ENCODE data around the gene PDIA2.
"Not testable (repeated sequence)": the region's sequence is repeated elsewhere in the genome, so short reads cannot be mapped to it uniquely, and the experiment has no call there.

Gene PDIA2

DNA sequence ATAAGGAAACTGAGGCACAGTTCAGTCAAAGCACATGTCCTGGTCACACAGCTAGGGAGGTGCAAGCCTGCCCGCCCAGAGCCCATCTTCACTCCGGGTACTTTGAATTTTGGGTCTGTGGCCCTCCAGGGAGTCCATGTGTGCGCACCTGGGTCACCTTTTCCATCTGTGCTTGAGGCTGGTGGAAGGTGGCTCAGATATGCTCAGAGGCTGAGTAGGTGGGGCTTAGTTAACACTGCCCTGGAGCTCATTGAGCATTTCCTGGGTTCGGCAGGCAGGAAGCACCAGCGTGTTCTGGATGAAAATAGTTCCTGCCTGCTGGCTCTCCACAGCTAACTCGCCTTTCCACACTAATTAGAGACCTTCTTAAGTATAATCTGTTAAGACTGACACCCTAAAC is 29.1 kb upstream of the PDIA2 start:
- Histone ChIP-seq H3K27me3 (ENCODE audit: insufficient read depth, low read length) (no peaks in the 10 kb centered on the region), H3K4me1 (ENCODE audit: insufficient read depth, low read length) (no peaks in the 10 kb centered on the region), H3K9me3 (ENCODE audit: insufficient read depth, low read depth, low read length) (no peaks in the 10 kb centered on the region), H3K9ac (ENCODE audit: low read depth, low read length) (no peak overlapping the region), H3K4me3 (ENCODE audit: low read length) (no peak overlapping the region), H3K36me3 (ENCODE audit: insufficient read depth, low read length) (peaks cover 36% of the 10 kb centered on the region), H3K27ac (ENCODE audit: low read depth, low read length) (no peak overlapping the region)
- WGBS: 95% methylated on average over 6 of the region's 6 CpGs

DNA sequence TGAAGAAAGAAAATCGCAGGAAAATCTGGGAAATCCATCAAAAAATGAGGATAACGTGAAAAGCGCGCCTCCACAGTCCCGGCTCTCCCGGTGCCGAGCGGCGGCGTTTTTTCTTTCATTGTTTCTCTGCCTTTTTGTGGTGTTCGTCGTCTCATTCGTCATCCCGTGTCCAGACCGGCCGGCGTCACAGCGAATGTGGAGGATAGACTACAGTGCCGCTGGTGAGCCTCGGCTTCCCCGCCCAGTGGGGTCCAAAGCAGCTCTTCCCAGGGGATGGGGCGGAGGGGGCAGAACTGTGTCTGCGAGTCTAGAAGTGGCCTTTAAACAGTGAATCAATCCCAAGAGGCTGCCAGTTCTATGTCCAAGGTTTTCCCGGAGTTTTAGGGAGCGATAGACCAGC is 28.5 kb upstream of the PDIA2 start:
- H3K9me3 ChIP-seq (ENCODE audit: insufficient read depth, low read depth, low read length): no peaks in the 10 kb centered on the region
- WGBS: 95% methylated on average over 25 of the region's 25 CpGs
- peaks cover 42% of the 10 kb centered on the region for H3K36me3 ChIP-seq (ENCODE audit: insufficient read depth, low read length)
- no peak overlapping the region for H3K9ac ChIP-seq (ENCODE audit: low read depth, low read length)
- H3K27me3 ChIP-seq (ENCODE audit: insufficient read depth, low read length): no peaks in the 10 kb centered on the region
- no peak overlapping the region for H3K4me3 ChIP-seq (ENCODE audit: low read length)
- H3K4me1 ChIP-seq (ENCODE audit: insufficient read depth, low read length): no peaks in the 10 kb centered on the region
- no peak overlapping the region for H3K27ac ChIP-seq (ENCODE audit: low read depth, low read length)

DNA sequence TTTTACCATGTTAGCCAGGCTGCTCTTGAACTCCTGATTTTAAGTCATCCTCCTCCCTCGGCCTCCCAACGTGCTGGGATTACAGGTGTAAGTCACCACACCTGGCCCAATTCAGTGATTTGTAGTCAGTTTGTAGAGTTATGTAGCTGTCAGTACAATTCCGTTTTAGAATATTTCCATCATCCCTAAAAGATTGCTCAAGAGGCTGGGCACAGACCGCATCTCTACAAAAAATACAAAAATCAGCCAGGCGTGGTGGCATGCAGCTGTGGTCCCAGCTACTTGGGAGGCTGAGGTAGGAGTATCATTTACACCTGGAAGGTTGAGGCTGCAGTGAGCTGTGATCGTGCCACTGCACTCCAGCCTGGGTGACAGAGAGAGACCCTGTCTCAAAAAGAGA is 27.8 kb upstream of the PDIA2 start:
- no peaks in the 10 kb centered on the region for H3K9me3 ChIP-seq (ENCODE audit: insufficient read depth, low read depth, low read length)
- WGBS: over 99% methylated on average over 6 of the region's 6 CpGs
- no peak overlapping the region for H3K9ac ChIP-seq (ENCODE audit: low read depth, low read length)
- H3K27ac ChIP-seq (ENCODE audit: low read depth, low read length): no peak overlapping the region
- no peaks in the 10 kb centered on the region for H3K4me1 ChIP-seq (ENCODE audit: insufficient read depth, low read length)
- peaks cover 48% of the 10 kb centered on the region for H3K36me3 ChIP-seq (ENCODE audit: insufficient read depth, low read length)
- H3K27me3 ChIP-seq (ENCODE audit: insufficient read depth, low read length): no peaks in the 10 kb centered on the region
- no peak overlapping the region for H3K4me3 ChIP-seq (ENCODE audit: low read length)

DNA sequence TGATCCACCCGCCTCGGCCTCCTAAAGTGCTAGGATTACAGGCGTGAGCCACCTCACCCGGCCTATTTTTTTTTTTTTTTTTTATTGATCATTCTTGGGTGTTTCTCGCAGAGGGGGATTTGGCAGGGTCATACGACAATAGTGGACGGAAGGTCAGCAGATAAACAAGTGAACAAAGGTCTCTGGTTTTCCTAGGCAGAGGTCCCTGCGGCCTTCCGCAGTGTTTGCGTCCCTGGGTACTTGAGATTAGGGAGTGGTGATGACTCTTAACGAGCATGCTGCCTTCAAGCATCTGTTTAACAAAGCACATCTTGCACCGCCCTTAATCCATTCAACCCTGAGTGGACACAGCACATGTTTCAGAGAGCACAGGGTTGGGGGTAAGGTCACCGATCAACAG is 24.9 kb upstream of the PDIA2 start:
- H3K4me1 ChIP-seq (ENCODE audit: insufficient read depth, low read length); H3K9ac ChIP-seq (ENCODE audit: low read depth, low read length); H3K27ac ChIP-seq (ENCODE audit: low read depth, low read length); H3K4me3 ChIP-seq (ENCODE audit: low read length); H3K9me3 ChIP-seq (ENCODE audit: insufficient read depth, low read depth, low read length); H3K27me3 ChIP-seq (ENCODE audit: insufficient read depth, low read length): not testable (repeated sequence)
- H3K36me3 ChIP-seq (ENCODE audit: insufficient read depth, low read length): peaks cover 63% of the 10 kb centered on the region
- WGBS: 92% methylated on average over 7 of the region's 13 CpGs

DNA sequence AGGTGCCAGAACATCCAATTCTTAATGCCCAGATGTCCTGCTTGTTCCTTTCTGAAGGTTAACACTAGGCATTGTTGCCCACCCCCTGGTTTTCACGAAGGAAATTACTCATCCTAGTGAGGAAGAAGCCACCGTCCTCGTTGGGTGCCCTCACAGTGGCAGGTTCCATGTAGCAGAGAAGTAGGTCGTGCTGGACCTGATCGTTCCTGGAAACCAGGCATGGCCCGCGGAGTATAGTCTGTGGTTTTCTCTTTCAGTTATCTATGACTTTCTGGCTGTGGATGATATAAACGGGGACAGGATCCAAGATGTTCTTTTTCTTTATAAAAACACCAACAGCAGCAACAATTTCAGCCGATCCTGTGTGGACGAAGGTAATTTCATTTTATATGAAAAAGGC is 23.7 kb upstream of the PDIA2 start:
- no peak overlapping the region for H3K27ac ChIP-seq (ENCODE audit: low read depth, low read length)
- H3K36me3 ChIP-seq (ENCODE audit: insufficient read depth, low read length): peaks cover 64% of the 10 kb centered on the region

DNA sequence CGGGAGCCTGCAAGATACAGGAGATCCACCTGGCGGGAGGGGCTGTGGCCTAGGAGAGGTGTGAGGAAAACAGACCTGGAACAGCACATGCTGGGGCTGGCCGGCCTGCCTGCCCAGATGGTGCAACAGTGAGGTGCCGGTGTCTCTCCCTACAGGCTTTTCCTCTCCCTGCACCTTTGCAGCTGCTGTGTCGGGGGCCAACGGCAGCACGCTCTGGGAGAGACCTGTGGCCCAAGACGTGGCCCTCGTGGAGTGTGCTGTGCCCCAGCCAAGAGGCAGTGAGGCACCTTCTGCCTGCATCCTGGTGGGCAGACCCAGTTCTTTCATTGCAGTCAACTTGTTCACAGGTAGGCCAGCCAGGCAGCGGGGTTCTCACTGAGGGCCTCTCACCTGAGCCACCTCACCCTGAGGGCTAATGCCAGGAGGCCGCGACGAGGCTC is 23.1 kb upstream of the PDIA2 start:
- no peak overlapping the region for H3K9ac ChIP-seq (ENCODE audit: low read depth, low read length)

More for the DNA sequence above, 23.7 kb upstream of the PDIA2 start:
- Histone ChIP-seq H3K27me3 (ENCODE audit: insufficient read depth, low read length) (no peaks in the 10 kb centered on the region), H3K4me1 (ENCODE audit: insufficient read depth, low read length) (no peaks in the 10 kb centered on the region), H3K4me3 (ENCODE audit: low read length) (no peak overlapping the region), H3K9me3 (ENCODE audit: insufficient read depth, low read depth, low read length) (no peaks in the 10 kb centered on the region), H3K9ac (ENCODE audit: low read depth, low read length) (no peak overlapping the region)
- 94% methylated on average over 9 of the region's 10 CpGs for WGBS

DNA sequence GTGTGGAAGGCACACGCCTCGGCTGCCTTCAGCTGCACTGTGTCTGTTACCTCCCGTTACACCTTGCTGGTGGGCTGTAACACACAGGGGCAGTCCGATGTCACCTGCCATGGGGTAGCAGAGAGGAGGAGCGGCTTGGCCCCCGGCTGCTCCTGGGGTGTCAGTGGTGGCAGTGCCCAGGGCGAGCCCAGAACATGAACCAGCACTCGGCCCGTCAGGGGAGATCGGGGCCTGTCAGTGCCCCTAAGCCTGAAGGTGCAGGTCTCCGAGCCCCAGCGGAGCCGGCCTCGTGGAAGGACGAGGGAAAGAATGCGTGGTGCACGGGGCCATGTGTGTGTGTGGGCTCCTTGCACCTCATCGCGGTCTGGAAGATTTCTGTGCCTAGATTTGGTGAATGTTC is 22.6 kb upstream of the PDIA2 start:
- WGBS: 95% methylated on average over 19 of the region's 19 CpGs
- H3K27ac ChIP-seq (ENCODE audit: low read depth, low read length): no peak overlapping the region
- H3K36me3 ChIP-seq (ENCODE audit: insufficient read depth, low read length): peaks cover 57% of the 10 kb centered on the region
- H3K9ac ChIP-seq (ENCODE audit: low read depth, low read length): no peak overlapping the region
- no peak overlapping the region for H3K4me3 ChIP-seq (ENCODE audit: low read length)
- no peaks in the 10 kb centered on the region for H3K4me1 ChIP-seq (ENCODE audit: insufficient read depth, low read length)
- H3K27me3 ChIP-seq (ENCODE audit: insufficient read depth, low read length): no peaks in the 10 kb centered on the region
- H3K9me3 ChIP-seq (ENCODE audit: insufficient read depth, low read depth, low read length): no peaks in the 10 kb centered on the region

More for the DNA sequence above, 23.1 kb upstream of the PDIA2 start:
- no peak overlapping the region for H3K27ac ChIP-seq (ENCODE audit: low read depth, low read length)
- peaks cover 59% of the 10 kb centered on the region for H3K36me3 ChIP-seq (ENCODE audit: insufficient read depth, low read length)
- H3K9me3 ChIP-seq (ENCODE audit: insufficient read depth, low read depth, low read length): no peaks in the 10 kb centered on the region
- no peaks in the 10 kb centered on the region for H3K27me3 ChIP-seq (ENCODE audit: insufficient read depth, low read length)
- no peak overlapping the region for H3K4me3 ChIP-seq (ENCODE audit: low read length)
- WGBS: 92% methylated on average over 13 of the region's 13 CpGs
- H3K4me1 ChIP-seq (ENCODE audit: insufficient read depth, low read length): no peaks in the 10 kb centered on the region

DNA sequence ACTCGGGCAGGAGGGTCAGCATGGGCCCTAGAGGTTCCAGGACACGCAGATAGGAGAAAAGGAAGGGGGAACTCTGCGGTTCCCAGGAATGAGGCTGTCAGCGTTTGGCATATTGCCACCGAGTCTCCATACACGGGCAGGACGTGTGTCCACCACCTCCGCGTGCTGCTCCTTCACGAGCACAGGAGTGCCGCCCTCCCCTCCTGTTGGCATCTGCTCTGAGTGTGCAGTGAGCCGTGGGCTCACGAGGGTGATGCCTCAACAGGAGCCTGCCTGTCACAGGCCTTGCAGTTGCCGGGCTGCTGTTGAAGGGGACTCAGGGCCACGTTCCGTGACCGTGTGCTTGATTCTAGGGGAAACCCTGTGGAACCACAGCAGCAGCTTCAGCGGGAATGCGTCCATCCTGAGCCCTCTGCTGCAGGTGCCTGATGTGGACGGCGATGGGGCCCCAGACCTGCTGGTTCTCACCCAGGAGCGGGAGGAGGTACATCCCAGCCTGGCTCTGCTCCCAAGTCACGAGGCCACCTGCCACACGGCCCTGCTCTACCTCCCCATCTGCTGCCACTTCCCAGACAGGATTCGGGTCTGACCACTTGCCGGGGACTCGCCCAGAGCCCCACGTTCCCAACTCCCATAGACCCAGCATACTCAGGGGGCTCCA is 21.8 kb upstream of the PDIA2 start:
- no peaks in the 10 kb centered on the region for H3K4me1 ChIP-seq (ENCODE audit: insufficient read depth, low read length)
- no peak overlapping the region for H3K9ac ChIP-seq (ENCODE audit: low read depth, low read length)
- H3K36me3 ChIP-seq (ENCODE audit: insufficient read depth, low read length): peaks cover 49% of the 10 kb centered on the region
- H3K4me3 ChIP-seq (ENCODE audit: low read length): no peak overlapping the region
- WGBS: 96% methylated on average over 28 of the region's 28 CpGs
- no peaks in the 10 kb centered on the region for H3K27me3 ChIP-seq (ENCODE audit: insufficient read depth, low read length)
- H3K27ac ChIP-seq (ENCODE audit: low read depth, low read length): no peak overlapping the region
- H3K9me3 ChIP-seq (ENCODE audit: insufficient read depth, low read depth, low read length): no peaks in the 10 kb centered on the region

DNA sequence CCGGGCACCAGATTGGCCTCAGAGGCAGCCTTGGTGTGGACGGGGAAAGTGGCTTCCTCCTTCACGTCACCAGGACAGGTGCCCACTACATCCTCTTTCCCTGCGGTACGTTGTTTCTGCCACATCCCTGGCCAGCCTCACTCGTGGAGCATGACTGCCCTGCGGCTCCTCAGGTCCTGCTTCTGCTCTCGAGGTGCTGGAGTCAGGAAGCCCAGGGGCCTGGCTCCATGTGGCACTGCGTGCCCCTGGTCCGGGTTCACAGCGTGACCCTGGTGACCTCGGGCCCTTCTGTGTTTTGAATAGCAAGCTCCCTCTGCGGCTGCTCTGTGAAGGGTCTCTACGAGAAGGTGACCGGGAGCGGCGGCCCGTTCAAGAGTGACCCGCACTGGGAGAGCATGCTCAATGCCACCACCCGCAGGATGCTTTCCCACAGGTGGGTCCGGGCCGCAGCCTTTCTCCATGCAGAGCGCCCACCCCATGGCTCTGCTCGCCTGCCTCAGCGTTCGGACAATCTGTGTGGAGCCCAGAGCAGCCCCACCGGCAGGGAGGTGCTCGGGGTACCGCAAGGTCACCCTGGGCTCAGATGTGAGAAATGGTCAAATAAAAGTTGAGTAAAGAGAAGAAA is 20.7 kb upstream of the PDIA2 start:
- Histone ChIP-seq H3K9ac (ENCODE audit: low read depth, low read length) (no peak overlapping the region), H3K27ac (ENCODE audit: low read depth, low read length) (no peak overlapping the region), H3K27me3 (ENCODE audit: insufficient read depth, low read length) (no peaks in the 10 kb centered on the region), H3K4me1 (ENCODE audit: insufficient read depth, low read length) (no peaks in the 10 kb centered on the region), H3K9me3 (ENCODE audit: insufficient read depth, low read depth, low read length) (no peaks in the 10 kb centered on the region), H3K4me3 (ENCODE audit: low read length) (no peak overlapping the region), H3K36me3 (ENCODE audit: insufficient read depth, low read length) (peaks cover 48% of the 10 kb centered on the region)
- WGBS: 97% methylated on average over 29 of the region's 29 CpGs

DNA sequence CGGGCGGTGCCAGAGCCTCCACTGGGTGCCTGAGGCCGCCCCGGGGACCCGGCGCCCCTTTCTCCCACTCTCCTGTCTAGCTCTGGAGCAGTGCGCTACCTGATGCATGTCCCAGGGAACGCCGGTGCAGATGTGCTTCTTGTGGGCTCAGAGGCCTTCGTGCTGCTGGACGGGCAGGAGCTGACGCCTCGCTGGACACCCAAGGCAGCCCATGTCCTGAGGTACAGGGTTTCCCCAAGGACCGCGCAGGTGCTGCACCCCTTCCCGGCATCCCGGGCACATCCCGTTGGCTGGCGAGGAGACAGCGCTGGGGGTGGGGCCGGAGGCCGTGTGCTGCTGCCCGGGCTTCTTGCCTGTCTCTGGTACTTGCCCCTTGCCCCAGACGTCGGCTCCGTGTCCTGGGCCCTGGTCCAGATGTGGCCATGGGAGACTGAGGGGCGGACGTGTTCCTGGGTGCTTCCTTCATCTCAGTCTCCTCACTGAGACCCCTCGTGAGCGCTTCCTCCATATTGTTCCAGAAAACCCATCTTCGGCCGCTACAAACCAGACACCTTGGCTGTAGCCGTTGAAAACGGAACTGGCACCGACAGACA is 19.7 kb upstream of the PDIA2 start:
- peaks cover 48% of the 10 kb centered on the region for H3K36me3 ChIP-seq (ENCODE audit: insufficient read depth, low read length)
- H3K9ac ChIP-seq (ENCODE audit: low read depth, low read length): no peak overlapping the region
- WGBS: 96% methylated on average over 35 of the region's 35 CpGs
- H3K9me3 ChIP-seq (ENCODE audit: insufficient read depth, low read depth, low read length): no peaks in the 10 kb centered on the region
- no peak overlapping the region for H3K27ac ChIP-seq (ENCODE audit: low read depth, low read length)
- H3K27me3 ChIP-seq (ENCODE audit: insufficient read depth, low read length): no peaks in the 10 kb centered on the region
- no peaks in the 10 kb centered on the region for H3K4me1 ChIP-seq (ENCODE audit: insufficient read depth, low read length)
- H3K4me3 ChIP-seq (ENCODE audit: low read length): no peak overlapping the region

DNA sequence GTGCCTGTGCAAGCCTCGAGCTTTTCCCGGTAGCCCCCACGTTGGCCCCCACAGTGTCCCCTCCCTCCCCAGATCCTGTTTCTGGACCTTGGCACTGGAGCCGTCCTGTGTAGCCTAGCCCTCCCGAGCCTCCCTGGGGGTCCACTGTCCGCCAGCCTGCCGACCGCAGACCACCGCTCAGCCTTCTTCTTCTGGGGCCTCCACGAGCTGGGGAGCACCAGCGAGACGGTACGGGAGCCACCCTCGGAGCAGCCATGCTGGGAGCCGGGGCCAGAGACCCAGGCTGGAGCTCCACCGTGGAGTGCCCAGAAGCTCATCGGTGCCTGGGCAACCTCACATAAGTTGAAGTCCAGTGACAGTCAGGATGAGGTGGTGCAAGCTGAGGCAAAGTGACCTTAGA is 19.0 kb upstream of the PDIA2 start:
- peaks cover 46% of the 10 kb centered on the region for H3K36me3 ChIP-seq (ENCODE audit: insufficient read depth, low read length)
- no peak overlapping the region for H3K27ac ChIP-seq (ENCODE audit: low read depth, low read length)
- H3K4me1 ChIP-seq (ENCODE audit: insufficient read depth, low read length): no peaks in the 10 kb centered on the region
- H3K9me3 ChIP-seq (ENCODE audit: insufficient read depth, low read depth, low read length): no peaks in the 10 kb centered on the region
- no peak overlapping the region for H3K9ac ChIP-seq (ENCODE audit: low read depth, low read length)
- no peaks in the 10 kb centered on the region for H3K27me3 ChIP-seq (ENCODE audit: insufficient read depth, low read length)
- 96% methylated on average over 17 of the region's 17 CpGs for WGBS
- H3K4me3 ChIP-seq (ENCODE audit: low read length): no peak overlapping the region

All from HUES64 (cell line).